ENCODE measurements around the gene ADRM1. TPM values are rescaled to one million over a fixed set of nuclear protein-coding genes. Genes with fewer than 3 reads are reported as not detected.

Gene ADRM1
- polyA plus RNA-seq, 3 donors = 36.5 to 62.0 (median 54.2) TPM

DNA sequence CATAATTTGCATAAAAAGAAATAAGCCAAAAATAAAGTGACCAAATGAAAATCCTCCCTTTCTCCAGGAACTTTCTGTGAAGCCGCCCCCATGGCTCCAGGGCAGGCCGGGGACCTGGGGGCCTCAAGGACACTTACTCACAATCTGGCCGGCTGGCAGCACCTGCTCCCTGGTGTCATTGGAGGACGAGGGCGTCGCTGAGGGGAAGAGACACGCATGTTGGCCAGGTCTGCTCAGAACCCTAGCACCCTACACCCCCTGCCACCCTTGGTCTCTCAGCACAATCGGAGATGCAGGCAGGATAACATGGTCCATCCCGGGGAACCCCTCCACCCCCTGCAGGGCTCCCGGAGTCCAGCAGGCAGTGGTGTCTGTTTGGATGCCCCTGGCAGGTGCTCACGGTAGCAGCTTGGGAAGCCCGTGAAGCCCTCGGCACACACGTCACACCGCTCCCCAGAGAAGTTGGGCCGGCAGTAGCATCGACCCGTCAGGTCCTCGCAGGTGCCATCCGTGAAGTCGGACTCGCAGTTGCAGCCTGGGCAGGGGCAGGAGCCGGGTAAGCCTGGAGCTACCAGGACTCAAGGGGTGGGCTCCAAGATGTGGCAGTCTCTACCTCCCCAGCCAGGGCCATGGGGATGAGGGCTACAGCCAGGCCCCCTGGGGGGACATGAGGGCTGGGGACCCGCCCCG is 43.0 kb downstream of the ADRM1 start:
- DNase-seq (ENCODE audit: extremely low read depth in 1 of 11, low read depth in 9 of 11, low spot score in 4 of 11) = no peak

DNA sequence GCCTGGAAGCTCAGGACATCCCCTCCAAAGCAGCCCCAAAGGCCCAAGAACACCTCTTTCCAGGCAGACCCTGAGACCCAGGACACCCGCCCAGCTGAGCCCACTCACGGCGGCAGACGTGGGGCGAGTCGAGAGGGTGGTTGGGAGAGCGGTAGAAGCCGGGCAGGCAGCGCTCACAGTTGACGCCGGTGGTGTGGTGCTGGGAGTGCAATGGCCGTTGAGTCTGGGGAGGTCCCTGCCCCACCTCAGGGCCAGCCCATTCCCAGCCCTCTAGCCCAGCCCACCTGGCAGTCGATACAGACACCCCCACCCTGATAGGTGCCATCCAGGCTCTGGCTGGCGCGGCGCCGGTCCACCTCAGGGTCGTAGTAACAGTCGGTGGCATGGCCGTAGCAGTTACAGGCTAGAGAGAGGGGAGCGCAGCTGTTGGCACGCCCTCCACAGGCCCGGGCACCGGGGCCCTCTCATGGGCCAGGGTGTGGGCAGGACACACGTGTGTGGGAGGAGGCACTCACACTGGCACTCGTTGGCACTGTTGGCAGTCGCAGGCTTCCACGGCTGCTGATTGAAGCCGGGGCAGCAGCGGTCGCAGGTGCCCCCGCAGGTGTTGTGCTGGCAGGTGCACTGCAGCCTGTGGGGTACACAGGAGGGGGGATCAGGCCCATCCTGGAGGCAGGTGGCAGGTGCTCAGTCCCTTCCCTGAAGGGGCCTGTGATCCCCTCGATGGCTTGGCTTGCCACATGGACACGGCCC is 43.8 kb downstream of the ADRM1 start:
- no peak for DNase-seq (ENCODE audit: extremely low read depth in 1 of 11, low read depth in 9 of 11, low spot score in 4 of 11)

DNA sequence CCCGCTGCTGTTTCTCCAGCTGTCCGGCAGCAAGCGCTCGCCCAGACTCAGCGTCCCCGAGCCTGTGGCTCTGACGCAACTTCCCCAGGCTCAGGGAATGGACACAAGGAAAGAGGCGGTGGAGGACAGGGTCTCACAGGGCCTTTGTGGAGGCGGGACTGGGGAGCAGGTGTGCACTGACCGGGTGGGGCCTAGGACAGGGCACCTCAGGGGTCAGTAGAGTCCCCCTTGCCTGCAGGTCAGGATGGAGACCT is 44.3 kb downstream of the ADRM1 start:
- no peak for DNase-seq (ENCODE audit: extremely low read depth in 1 of 11, low read depth in 9 of 11, low spot score in 4 of 11)

DNA sequence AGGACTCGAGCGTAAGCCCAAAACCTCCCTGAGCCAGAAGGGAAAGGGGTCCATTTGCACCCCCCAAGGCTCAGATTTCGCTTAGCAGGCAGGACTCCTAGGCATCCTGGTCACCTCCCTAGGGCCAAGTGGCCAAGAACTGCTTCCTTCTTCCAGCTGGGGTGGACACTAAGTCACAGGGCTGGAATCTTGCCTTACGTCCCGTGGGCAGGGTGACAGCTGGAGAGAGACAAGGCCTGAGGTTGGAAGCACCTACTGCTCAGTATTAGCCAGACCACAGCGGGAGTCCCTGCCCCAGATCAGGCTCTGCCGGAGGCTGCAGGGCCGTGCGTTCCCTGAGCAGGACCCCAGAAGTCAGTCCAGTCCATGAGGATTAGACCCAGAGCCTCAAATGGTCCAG is 44.6 kb downstream of the ADRM1 start:
- DNase-seq (ENCODE audit: extremely low read depth in 1 of 11, low read depth in 9 of 11, low spot score in 4 of 11) = no peak

DNA sequence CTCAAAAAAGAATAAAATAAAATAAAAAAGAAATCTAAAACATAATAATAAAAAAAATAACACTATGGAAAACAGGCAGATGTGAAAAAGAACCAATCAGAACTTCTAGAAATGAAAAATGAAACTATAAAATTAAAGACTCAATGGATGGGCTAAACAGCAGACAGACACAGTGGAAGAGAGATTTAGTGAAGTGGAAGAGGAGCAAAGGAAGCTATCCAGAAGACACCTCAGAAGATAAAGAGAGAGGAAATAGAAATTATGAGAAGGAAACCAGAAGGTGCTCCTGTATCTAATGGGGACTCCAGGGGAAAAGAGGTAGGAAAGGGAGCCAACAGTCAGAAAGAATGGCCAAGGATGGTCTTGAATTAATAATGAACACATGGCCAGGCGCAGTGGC is 45.8 kb downstream of the ADRM1 start:
- no peak for DNase-seq (ENCODE audit: extremely low read depth in 1 of 11, low read depth in 9 of 11, low spot score in 4 of 11)

DNA sequence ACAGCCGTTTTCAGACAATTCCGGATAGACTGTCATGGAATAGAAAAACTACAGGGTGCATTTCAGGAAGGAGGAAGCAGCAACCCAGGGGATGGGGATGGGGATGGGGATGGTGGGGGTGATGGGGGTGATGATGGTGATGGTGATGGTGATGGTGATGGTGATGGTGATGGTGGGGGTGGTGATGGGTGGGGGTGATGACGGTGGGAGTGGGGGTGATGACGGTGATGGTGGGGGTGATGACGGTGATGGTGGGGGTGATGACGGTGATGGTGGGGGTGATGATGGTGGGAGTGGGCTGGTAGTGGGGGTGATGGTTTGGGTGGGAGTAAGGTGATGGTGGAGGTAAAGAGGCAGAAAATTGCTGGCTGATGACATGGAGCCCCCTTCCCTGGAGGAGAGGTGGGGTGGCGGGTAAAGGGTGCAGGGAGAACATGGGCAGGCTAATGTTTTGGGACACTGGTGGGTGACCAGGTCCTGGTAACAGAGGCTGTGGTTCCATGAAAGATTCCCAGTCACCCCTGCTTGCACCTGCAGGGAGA is 46.8 kb downstream of the ADRM1 start:
- DNase-seq (ENCODE audit: extremely low read depth in 1 of 11, low read depth in 9 of 11, low spot score in 4 of 11) = no peak

DNA sequence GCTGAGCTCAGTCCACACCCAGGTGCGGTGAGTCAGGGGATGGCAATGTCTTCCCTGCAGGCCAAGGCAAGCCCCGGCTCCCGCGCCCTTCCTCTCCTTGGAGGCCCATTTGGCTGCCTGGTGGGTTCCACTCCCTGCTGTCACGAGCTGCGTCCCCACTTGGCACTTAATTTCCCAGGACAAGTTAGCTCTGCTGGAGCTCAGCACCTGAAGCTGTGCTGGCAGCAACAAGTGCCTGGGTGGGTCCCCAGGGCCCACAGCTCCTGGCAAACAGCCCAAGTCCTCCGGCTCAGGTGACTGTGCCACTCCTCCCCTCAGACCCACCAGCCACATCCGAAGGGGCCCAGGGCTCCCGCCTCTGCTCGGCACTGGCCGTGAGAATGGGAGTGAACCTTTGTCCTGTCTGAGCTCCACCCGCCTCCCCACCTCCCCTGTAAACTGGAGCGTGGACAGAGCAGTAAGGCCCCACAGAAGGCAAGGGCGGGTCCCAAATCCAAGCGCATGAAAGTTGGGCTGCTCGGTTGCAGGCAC is 47.4 kb downstream of the ADRM1 start:
- DNase-seq (ENCODE audit: extremely low read depth in 1 of 11, low read depth in 9 of 11, low spot score in 4 of 11) = no peak

DNA sequence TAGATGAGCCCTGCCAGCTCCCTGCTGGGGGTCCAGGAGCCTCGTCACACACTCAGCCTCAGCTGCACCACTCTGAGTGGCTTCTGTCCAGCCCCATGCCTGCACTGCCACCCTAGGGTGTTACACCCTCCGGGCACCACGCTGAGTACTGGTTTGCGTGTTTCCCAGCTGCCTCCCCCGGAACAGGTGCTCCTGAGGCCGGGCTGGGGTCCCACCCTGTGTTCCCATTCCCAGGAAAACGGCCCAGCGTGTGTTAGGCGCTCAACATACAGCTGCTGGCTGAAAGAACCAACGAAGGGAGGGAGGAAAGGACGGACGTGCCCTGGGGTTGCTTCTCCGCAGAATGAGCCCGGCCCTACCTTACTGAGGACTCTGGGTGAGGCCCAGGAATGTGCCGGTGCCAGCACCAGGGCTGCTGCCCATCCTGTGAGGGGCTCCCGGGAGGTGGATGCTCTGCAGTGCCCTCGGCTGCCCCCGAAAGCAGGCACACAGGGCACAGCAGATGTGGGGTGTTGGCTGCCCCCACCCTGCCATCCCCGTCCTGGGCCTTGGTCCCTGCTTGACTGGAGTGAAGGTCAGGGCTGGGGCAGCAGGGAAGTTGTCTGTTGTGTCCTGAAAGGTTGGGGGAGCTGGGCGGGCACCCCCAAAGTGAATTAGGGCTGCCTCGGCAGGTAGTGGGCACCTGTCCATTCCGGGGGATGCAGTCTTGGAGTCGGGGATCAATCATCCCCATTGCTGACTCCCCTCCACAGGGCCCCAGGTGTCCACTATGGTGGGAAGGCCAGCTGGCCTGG is 48.0 kb downstream of the ADRM1 start:
- DNase-seq (ENCODE audit: extremely low read depth in 1 of 11, low read depth in 9 of 11, low spot score in 4 of 11) = no peak

DNA sequence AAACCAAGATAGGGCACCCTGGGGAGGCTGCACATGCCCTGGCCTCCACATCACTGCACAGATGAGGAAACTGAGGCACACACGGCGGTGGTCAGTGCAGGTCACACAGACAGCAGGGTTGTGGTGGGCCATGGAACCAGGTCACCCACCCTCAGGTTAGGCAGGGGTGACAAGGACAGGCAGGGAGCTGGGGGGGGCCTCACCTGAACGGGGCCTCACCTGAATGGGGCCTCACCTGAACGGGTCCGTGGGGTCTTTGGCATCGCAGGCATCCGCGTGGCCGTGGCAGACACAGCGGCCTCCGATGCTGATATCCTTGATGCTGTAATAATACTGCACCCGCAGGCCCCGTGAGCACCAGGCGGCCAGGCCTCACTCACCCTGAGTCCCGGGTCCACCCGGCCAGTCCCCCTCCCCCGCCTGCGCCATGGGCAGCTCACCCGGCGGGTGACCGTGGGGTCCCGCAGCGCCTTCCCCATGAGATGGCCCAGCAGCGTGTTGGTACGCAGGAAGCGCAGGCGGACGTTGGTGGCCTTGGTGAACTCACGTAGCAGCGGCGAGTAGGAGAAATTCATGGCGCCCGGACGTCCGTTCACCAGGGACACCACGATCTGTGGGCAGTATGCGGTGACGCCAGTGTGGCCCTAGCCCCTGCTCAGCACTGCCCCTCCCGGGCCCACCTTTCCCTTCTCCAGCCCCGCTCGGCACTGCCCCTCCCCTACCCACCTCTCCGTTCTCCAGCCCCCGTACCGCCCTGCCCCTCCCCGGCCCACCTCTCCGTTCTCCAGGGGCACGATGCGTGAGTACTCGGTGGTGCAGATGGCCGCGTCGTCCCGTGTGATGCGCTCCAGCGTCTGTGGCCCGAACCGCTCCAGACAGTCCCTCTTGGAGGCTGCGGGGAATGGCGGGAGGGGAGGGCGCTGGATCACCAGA is 48.9 kb downstream of the ADRM1 start:
- no peak for DNase-seq (ENCODE audit: extremely low read depth in 1 of 11, low read depth in 9 of 11, low spot score in 4 of 11)

DNA sequence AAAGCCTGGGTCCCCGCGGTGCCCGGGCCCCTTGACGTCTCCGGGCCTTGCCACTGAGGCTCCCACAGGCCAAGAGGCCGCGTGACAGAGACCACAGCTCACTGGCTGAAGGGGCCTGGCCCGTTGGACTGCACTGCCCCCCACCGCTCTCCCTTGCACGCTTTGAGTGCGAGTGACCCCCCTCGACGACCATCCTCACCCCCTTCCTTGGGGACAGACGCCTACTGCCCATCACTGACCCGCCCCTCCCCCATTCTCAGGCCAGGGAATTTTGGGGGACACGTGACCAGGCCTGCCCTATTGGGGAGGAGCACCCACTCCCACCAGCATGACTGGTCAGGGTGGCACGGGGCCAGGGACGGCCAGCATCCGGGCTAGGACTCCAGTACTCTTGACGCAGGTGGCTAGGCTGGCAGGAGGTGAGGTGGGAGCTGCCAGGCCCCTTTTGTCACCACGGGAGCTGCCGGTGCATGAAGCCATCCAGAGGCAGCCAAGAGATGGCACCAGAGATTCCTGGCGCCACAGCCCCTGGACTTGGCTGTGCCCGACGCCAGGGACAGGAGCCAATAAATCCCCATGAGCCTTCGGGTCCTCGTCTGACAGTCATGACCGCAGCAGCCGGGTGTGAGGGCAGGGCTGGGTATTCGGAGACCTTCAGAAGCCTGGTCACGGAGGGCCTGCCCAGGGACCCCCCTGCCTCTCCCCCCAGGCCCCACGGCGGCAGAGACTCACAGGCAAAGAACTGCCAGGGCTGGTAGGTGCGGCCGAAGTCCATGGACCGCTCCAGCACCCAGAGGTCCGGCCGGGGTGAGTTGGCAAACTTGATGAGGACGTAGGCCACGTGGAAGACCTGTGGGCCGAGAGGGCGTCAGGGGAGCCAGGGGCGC is 49.8 kb downstream of the ADRM1 start:
- no peak for DNase-seq (ENCODE audit: extremely low read depth in 1 of 11, low read depth in 9 of 11, low spot score in 4 of 11)

DNA sequence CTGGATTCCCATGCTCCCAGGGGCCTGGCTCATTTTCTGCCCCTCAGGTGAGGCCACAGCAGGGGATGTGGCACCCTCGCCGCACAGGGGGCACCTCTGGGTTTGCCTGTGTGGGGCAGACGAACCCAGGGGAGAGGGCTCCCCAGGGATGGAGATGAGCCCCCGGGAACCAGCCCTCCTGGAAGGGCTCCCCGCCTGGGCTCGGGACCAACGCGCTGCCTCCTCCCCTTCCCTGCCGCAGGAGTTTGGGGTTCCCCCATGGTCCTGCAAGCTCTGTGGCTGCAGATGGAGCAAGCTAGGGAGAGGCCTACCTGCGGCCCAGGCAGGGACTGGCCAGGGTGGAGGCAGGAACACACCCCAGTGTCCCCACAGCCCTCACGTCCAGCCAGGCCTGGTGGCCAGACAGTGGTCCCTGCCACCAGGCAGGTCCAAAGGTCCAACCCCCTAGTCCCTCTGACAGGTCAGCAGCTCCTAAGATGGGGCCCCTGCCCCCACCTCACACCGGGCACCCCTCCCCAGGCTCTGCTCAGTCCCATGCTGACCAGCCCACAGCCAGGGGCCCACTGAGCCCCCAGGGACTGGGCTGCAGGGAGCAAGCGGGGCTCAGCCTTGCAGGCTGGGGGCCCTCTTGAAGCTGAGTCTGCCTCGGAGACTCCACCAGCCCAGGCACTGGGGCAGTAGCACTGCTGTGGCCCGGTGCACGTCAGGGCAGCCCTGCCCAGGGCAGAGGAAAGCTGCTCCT is 50.7 kb downstream of the ADRM1 start:
- no peak for DNase-seq (ENCODE audit: extremely low read depth in 1 of 11, low read depth in 9 of 11, low spot score in 4 of 11)

DNA sequence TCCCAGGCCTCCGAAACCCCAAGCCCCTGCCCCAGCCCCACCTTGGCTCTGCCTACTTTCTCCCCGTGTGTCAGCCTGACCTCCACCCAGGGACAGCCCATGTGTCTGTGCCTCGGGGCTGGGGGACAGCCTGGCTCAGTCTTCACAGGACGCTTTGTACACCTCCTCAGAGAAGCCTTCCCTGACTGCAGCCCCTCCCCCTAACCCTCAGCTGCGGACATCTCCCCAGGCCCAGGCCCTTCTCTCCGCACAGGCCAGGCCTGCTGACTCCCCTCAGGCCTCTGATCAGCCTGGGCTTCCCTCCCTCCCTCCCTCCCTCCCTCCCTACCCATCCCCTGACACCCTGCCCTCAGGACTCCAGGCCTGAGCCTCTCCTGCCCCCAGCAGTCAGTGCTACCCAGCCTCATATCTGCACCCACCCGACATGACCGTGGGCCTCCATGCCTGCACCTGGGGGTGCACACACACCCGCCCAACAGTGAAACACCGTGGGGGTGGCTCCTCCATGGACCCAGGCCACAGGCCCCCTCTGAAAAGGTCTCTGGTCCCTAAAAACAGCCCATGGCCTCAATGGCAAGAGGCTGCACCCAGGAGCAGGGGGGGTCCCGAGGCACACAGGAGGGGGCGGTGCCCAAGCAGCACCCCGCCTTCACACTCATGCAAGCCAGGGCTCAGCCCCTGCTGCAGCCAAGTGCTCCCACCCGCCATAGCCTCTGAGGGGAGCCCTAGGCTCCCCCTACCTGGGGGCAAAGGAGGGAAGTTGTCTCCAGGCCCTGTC is 51.4 kb downstream of the ADRM1 start:
- DNase-seq (ENCODE audit: extremely low read depth in 1 of 11, low read depth in 9 of 11, low spot score in 4 of 11) = no peak

DNA sequence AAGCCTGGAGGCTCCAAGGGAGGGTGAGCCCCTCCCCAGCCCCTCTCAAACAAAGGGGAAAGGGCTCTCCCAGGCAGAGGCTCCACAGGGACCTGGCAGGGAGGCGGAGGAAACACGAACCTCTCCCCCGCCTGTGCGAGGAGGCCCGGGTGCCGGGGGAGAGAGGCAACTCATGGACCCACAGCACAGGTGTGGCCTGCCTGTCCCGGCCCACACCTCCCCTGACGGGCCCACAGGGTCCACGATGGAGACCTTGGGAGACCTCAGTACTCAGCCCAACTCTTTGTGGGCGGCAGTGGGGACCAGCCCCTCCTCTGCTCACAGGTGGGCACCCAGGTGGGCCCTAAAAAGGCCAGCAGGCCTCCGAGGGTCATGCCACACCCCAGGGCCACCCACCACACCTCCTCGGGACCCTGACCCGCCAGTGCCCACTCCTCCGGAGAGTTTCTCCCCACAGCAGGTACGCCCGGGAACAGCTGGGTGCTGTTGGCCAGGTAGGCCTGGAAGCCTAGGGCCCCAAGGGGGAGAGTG is 52.1 kb downstream of the ADRM1 start:
- DNase-seq (ENCODE audit: extremely low read depth in 1 of 11, low read depth in 9 of 11, low spot score in 4 of 11) = no peak

DNA sequence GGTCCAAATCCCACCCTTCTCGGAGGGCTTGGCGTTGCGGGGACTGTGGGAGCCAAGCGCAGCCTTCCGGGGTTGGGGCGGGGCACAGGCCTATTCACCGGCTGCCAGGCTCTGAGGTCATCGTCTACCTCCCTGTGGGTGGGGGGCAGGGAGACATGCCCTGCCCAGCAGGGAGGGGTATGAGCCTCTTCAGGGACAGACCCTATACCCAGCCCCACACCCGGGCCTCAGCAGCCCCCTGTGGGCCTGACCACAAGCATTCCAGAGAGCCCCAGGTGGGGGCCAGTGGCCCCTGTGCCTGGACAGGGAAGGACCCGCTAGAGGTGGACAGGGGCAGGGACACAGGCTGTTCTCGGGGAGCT is 52.7 kb downstream of the ADRM1 start:
- no peak for DNase-seq (ENCODE audit: extremely low read depth in 1 of 11, low read depth in 9 of 11, low spot score in 4 of 11)

DNA sequence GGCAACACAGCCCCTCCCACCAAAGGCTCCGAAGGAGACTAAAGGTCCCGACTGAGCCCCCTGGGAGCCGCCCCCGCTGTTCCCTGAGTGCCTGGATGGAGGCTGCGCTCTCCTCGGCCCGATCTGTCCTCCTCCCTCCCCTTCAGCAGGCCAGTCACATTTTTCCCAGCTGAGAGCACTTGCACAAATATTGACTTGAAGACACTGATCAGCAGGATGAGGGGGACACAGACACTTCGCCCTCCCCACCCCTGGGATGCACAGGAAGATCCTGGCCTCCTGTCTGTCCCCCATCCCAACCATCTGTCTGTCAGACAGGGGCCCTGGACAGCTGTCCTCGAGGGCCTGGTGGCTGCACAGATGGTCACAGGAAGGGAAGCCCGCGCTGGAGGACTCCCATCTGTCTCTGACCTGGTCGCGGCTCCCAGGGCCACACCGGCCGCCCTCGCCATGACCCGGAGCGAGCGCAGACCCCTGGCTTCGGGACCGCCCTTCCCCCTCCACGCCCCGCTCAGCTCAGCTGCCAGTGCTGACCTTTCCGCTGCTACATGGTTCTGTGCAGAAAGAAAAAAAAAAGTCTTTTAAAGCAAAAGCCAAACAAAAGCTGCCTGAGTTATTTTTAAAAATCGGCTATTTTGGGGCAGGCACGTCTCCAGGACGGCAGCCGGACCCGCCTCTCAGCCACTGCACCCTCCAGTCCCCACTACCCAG is 53.2 kb downstream of the ADRM1 start:
- no peak for DNase-seq (ENCODE audit: extremely low read depth in 1 of 11, low read depth in 9 of 11, low spot score in 4 of 11)

All from renal cortex interstitium (tissue), 11 donors.